Measurements from ENCODE around the gene BCL11A.
"Not testable (repeated sequence)": the region's sequence is repeated elsewhere in the genome, so short reads cannot be mapped to it uniquely, and the experiment has no call there.

Gene BCL11A

DNA sequence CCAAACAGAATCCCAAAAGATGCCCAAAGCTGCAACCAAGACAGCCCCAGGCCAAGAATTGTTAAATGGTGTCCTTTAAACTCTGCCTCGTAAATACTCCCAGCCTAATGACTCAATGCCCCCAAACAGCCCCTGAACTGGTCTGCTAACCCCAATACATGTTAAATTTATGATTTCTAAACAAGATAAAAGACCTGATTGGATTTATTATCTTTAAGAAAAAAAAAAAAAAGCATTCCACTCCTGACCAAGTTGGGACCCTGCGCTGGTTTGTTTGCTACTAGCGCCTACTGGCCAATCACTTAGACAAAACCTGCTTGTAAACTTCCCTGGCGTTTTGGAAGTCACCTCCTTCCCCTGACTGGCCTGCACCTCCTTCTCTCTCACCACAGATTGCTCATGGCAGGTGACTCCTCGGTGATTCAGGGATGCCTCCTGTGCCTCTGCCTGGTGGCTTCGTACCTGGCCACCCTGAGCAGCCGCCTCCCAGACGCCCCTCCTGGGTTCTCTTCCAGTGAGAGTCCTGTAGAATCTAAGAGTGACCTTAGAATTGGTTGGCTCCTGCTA is 121.3 kb downstream of the BCL11A start:
- no peak for DNase-seq (ENCODE audit: low read depth in 2 of 2)

DNA sequence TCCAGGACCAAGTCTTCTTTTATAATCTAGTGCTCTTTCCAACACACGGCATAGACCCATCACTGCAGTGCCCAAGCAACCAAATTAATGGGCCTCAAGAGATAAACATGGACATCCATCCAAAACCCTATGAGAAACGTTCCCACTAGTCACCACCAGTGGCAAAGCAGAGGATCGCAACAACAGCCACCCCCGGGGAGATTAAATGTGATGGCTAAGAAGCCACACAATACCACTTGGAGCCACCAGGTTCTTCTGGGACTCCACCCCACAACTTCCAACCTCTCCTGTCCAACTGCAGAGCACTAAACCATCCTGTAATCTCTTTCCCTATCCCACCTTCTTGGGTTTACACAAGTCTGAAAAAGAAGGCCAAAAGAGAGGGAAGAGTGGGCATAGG is 123.8 kb downstream of the BCL11A start:
- DNase-seq (ENCODE audit: low read depth in 2 of 2), result no peak

DNA sequence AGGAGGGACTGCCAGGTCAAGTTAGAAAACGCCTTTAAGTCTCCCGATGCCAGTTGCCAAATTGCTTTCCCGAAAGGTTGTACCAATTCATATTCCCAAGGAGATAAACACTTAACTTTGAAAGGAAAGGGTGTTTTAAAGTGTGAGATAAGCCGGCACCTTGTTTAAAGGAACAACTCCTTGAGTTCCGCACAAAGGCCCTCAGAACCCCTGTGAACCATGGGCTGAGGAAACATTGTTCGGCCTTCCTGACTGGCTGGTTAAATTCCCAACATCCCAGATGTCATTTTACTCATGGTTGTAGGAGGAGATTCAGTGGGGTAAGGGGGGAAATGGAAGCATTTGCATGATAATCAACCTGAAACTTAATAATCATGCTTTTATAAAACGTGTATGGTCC is 126.6 kb downstream of the BCL11A start:
- no peak for DNase-seq (ENCODE audit: low read depth in 2 of 2)

DNA sequence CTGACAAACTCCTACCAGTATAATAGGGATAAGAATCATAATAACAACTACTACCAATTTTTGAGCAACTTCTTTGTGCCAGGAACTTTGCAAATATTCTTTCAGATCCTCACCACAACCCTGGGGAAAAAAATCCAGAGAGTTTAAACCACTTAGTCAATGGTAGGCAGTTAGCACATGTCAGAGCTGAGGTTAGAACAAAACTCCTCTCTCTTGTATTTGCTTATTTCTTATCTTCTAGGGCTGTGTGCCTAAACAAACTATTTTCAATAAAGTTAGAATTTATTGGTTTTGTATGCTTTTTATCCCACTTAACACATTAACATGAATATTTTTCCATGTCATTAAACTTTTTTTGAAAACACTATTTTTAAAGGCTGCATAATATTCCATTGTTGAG is 127.1 kb downstream of the BCL11A start:
- DNase-seq (ENCODE audit: low read depth in 2 of 2), result no peak

DNA sequence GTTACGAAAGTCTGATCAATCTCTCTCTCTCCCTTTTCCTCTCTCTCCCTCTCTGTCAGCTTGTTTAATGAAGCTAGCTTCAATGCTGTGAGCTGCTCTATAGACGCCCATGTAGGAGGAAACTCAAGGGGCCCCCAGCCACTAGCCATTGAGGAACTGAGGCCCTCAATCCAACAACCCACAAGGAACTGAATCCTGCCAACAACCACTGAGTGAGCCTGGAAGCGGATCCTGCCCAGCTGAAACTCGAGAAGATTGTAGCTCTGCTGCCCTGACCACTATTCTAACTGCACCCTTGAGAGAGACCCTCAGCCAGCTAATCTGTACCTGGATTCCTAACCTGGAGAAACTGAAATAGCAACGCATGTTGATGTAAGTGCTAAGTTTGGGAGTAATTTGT is 129.2 kb downstream of the BCL11A start:
- no peak for DNase-seq (ENCODE audit: low read depth in 2 of 2)

DNA sequence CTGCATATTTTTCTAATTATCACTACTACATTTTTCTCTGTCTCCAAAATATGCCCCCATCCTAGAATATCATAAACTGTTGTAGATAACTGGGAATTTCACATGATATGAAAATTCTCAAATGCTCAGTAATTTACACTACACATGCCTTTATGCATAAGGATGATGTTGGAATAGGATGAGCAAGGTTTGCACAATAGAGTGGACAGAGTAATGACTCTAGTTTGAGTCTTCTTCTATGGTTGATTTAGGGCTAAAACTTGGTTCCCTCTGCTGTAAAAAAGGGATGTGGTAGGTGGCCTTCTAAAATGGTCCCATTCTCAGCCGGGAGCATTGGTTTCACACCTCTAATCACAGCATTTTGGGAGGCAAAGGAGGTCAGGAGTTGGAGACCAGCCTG is 129.9 kb downstream of the BCL11A start:
- no peak for DNase-seq (ENCODE audit: low read depth in 2 of 2)

DNA sequence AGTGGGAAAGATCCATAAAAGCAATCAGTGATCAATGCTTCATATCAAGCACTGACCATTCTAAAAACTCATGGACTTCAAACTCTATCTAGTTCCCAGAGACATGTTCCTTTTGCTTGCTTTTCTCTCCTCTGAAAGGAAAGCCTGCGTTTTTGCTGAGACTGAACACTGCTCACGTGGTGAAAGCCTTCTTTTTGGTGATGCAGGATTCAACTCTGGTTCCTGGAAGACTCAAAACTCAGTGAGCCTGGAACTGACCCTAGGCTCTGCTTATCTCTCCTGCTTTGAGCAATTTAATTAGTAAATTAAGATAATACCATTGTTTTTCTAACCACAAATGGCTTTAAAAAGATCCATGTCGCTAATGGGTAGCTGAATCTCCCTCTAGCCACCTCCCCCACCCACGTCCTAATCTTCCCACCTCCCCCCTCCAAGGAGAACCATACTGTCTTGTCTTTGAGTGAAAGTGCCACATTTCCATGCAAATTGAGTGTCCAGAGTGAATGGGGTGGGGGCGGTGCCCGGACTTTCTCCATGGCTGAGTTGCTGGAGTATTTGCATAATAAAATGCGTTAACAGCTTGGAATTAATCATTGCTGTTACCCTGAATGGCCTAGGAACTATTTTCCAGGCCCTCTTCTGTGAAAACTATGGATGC is 130.5 kb downstream of the BCL11A start:
- no peak for DNase-seq (ENCODE audit: low read depth in 2 of 2)

DNA sequence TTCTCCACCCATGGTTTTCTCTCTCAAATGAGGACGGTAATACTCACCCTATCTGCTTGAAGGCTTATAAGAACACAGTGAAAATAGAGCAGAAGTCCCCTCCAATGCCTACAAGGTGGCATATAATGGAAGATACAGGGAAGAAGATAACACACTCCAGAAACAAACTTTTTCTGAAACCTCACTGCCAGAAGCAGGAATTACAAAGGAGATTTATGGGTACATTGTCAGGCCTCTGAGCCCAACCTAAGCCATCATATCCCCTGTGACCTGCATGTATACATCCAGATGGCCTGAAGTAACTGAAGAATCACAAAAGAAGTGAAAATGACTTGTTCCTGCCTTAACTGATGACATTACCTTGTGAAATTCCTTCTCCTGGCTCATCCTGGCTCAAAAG is 136.2 kb downstream of the BCL11A start:
- DNase-seq (ENCODE audit: low read depth in 2 of 2), result not testable (repeated sequence)

DNA sequence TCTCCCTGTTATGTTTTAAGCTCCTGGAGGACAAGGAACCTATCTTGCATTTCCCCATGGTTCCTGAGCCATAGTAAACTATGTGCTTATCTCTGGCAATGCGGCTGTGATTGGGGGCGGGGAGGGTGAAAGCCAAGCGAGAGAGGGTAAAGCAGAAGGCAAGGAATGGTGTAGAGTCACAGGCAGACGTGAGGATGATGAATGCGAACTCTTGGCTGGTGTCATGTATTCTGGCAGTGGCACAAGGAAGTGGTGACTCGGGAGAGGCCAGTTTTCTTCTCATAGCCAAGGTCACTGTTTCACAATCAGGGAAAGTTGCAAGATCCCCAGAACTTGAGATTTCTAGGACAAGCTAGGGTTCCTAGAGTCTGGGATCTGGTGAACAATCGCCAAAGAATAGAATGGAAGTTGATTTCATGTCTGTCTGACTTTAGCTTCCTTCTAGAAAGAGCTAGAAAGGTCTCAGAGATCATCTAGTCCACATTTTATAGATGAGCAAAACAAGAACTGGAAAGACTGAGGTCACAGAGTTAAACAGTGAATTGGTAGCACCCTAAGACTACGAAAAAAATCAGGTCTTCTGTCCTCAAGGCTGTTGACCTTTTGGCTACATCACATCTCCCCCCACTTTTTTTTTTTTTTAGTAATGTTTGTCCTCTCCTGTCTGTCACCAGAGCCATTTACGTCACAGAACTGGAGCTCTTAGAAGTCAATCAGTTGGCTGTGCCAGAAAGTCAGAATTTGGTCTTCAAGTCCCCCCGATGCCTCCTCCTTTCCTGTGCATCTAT is 137.0 kb downstream of the BCL11A start:
- DNase-seq (ENCODE audit: low read depth in 2 of 2), result no peak

DNA sequence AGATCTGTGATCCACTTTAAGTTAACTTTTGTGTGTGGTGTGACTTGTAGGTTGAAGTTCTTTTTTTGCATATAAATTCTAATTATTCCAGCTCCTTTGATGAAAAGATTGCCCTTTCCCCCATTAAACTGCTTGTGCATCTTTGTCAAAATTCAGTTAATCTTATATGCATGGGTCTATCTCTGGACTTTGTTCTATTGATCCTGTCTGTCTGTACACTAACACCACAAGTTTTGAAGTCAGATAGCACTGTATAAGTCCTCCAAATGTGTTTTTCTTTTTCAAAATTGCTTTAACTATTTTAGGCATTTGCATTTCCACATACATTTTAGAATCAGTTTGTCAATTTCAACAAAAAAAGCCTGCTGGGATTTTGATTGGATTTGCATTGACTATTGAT is 137.6 kb downstream of the BCL11A start:
- no peak for DNase-seq (ENCODE audit: low read depth in 2 of 2)

DNA sequence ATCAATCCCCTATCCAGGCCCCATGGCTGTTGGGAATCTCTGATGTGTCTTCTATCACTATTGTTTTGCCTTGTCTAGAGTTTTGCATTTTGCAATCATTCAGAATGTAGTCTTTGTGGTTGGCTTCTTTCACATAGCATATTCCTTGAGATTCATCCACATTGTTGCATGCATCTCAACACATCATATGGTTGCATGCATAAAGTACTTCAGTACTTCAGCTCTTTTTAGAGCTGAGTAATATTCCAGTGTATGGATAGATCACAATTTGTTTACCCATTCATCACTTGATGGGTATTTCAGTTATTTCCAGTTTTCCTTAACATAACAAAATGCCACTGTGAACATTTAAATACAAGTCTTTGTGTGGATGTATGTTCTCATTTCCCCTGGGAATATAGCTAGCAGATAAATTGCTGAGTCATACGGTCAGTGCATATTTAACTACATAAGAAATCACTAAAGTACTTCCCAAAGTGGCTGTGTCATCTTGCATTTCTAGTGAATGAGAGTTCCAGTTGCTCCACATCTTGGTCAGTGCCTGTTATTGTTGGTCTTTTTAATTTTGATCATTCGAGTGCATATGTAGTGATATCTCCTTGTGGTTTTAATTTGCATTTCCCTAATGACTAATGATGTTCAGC is 138.8 kb downstream of the BCL11A start:
- DNase-seq (ENCODE audit: low read depth in 2 of 2), result no peak

DNA sequence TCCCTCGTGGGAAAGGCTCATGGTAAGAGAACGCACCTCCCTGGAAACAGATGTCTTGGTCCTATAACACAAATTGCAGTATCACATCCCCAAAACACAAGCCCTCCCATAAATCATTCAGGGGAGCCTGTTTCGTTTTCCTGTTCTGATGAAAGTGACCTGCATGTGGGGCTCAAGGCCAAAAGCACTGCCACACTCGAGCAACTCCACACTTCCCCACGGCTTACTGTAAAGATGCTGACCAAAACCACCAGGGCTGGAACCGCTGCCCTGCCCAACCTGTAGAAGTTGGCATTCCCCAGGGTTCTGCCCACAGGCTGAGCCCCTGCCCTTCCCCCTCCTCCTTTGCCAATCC is 139.7 kb downstream of the BCL11A start:
- DNase-seq (ENCODE audit: low read depth in 2 of 2), result no peak

DNA sequence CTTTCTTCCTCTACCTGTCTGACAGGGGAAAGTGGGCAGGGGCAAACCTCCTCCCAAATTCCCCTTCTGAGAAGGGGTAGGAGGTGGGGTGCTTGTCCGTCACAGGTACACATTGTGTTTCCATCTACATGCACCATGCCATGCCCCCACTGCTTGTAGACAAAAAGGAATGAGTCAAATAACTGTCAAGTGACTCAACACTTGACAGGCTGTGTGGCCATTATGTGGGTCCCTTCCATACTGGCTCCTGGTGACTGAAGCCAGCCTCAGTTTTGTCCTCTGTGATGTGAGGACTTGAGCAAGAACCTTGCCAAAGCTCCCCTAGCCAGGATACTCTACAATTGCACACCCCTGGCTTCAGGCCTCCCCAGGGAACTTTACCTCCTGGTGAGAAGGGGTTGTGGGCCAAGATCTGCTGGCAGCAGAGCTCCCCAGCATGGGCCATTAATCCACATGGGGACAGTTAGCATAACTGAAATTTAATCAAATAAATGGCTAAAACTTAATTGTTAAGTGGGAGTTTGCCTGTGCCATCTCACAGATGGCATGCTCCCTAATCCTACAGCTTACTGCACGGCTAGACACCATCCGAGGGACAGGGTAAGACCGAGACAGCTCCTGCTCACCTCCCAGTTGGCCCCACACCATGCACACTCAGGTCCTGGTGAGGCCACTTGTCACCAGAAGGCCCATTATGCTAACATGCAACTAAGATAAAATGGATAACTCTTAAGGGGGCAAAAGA is 140.2 kb downstream of the BCL11A start:
- DNase-seq (ENCODE audit: low read depth in 2 of 2), result no peak

DNA sequence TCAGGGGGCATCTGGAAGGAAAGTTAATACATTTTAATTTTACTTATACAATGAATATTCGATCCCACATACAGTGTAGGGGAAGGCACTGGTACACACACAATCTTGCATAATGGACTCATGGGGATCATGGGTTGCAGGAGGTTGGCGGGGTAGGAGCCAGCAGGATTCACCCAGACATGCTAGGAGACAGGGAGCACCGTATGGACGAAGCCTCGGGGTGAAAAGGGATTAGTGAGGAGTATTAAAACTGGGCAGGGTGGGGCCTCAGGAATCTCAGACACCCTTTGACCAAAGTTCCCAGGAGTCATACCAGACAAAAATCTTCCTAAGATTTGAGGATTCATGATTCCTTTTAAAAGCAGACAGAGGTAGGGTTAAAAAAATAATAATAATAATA is 140.8 kb downstream of the BCL11A start:
- no peak for DNase-seq (ENCODE audit: low read depth in 2 of 2)

DNA sequence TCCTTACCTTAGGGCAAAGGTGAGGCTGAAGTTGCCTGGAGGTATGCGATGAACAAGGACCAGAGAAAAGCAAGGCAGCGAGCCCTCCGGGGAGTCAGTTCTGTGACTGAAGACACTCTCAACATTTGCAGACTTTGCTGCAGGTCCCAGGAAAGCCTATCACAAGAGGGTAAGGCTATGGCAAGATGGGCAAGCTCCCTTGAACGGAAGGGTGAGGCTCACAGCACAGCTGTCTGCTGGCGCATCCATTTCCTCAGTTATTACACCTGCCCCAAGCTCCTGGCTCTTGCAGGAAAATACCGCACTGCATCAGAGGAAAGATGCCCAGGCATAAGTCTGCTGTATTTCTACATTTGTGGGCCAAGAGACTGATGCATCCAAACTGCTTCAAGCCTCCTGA is 141.4 kb downstream of the BCL11A start:
- no peak for DNase-seq (ENCODE audit: low read depth in 2 of 2)

DNA sequence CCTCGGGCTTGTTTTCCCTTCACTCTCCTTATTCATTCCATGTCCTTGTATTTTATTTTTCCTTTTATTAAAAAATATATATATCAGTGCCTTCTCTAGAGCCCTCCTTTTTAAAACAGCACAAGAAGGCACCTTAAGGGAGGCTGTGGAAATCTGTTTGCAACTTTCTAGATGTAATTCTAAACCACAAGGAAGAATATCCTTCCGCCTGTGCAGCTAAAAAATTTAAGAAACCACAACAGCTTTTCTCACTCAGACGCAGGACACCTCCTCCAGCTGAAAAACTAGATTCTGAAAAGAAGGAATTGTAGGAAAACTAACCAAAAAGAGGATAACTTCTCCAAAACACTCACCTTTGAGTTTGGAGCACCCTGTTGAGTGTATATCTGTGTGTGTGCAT is 142.2 kb downstream of the BCL11A start:
- no peak for DNase-seq (ENCODE audit: low read depth in 2 of 2)

DNA sequence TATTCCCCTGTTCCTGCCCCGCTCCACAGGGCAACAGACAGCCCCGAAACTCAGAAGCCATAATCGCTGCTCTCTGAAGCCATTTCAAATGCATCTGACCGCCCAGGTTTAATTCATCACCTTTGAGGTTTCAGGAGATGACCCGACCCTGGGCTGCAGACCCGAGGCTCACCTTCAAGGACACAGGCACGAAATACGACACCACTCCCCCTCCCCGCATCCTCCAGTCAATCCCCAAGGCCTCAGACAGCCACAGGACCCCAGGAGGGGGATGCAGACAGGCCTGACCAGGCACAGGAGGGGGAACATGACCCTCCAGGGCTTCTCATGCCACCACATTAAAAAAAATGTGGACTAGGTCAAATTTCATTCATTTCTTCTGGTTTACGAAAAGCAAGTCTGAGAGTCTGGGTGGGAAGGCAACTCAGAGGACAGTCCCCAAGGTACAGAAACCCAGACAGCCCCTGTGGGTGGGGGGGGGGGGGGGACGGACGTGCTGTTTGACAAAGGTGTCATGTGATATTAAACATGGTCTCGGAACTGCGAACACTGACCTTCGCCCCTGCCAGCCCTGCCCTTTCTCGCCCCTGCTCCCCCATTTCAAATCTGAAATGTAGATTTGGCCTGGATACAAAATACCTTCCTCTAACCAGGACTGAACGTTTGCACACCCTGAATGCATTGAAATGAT is 142.9 kb downstream of the BCL11A start:
- DNase-seq (ENCODE audit: low read depth in 2 of 2), result no peak

DNA sequence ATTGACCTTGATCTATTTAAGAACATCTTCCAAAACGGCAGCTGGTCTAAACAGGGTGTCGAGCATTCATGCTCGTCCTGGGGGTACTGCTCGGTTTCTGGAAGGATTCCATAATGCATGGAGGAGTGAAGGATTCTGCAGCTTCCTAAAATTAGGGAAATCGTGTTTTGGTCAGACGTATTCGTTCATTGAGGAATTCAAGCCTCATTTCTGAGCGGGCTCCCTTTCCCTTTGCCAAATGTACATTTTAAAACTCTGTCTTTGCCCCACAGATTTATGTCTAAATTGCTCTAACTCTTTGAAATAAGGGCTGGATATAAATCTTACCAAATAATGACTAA is 144.0 kb downstream of the BCL11A start:
- no peak for DNase-seq (ENCODE audit: low read depth in 2 of 2)

DNA sequence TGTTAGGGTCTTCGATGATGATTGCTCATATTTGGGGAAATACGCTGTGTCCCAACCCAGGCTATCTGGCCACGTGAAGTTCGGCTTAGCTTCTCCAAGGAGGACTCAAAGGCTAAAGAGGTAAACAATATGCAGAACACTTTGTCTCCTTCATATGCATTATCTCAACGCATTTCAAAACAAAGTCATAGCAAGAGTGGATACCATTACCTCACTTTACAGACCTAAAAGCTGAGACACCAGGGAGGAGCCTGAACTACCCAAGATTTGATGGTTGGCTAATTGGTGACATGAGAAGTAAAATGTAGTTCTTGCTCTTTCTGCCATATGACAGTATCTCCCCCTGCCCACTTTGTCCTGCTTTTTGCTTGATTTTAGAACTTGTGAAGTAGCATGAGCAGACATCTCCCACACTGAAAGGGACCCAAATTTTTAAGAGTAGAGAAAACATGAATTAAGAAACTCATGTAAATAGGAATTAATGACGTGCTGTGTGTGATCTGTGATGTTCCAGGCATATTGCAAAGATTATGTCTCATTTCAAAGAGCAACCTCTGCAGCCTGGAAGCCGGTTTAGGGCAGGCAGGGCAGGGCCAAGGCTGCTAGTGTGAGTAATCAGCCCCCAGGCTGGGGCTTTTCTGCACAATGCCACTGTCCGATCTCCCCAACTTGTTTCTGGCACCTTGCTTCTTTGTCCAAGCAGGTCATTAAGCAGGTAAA is 144.5 kb downstream of the BCL11A start:
- no peak for DNase-seq (ENCODE audit: low read depth in 2 of 2)

DNA sequence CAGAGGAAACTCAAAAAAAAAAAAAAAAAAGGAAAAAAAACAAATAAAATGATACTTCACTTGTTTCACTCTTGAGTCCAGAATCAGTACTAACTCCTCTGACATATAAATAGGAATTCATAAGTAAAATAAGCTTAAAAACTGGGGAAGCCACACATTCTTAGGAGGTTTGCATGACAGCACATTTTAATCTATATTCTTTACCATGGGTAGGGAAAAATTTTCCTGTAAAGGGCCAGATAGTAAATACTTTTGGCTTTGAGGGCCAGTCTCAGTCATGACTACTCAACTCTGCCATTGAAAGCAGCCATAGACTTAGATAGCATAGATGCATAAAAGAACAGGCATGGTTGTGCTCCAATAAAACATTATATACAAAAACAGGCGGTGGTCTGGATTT is 145.2 kb downstream of the BCL11A start:
- no peak for DNase-seq (ENCODE audit: low read depth in 2 of 2)

DNA sequence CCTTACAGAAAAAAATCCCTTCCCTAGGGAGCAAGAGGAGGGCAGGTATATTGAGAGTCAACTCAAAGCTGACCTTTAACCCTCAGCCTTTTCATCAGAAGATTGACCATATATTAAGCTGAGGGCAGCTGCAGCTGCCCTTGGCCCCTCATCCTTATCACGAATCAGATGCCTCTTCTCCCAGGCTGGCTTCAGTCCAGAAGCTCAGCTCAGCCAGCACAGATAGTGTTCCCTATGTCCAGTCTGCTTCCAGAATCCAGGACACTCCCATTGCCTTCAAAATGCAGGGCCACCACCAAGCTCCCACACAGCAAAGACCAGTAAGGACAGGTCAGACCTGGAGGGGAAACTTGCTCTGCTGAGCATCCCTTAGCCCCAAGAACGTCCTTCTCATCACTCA is 146.1 kb downstream of the BCL11A start:
- DNase-seq (ENCODE audit: low read depth in 2 of 2), result no peak

Data from stimulated activated CD4-positive, alpha-beta T cell treated with anti-CD3 and anti-CD28 coated beads, Interleukin-4, amount 100 ng/mL, for 48 hours (primary cell).